Measurements from ENCODE around the gene TMEM30B.
A peak's percentile ranks its signal among the peaks of the same experiment; 100 is the strongest.
"Not testable (repeated sequence)": the region's sequence is repeated elsewhere in the genome, so short reads cannot be mapped to it uniquely, and the experiment has no call there.

The TMEM30B gene, protein sequence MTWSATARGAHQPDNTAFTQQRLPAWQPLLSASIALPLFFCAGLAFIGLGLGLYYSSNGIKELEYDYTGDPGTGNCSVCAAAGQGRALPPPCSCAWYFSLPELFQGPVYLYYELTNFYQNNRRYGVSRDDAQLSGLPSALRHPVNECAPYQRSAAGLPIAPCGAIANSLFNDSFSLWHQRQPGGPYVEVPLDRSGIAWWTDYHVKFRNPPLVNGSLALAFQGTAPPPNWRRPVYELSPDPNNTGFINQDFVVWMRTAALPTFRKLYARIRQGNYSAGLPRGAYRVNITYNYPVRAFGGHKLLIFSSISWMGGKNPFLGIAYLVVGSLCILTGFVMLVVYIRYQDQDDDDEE

DNA sequence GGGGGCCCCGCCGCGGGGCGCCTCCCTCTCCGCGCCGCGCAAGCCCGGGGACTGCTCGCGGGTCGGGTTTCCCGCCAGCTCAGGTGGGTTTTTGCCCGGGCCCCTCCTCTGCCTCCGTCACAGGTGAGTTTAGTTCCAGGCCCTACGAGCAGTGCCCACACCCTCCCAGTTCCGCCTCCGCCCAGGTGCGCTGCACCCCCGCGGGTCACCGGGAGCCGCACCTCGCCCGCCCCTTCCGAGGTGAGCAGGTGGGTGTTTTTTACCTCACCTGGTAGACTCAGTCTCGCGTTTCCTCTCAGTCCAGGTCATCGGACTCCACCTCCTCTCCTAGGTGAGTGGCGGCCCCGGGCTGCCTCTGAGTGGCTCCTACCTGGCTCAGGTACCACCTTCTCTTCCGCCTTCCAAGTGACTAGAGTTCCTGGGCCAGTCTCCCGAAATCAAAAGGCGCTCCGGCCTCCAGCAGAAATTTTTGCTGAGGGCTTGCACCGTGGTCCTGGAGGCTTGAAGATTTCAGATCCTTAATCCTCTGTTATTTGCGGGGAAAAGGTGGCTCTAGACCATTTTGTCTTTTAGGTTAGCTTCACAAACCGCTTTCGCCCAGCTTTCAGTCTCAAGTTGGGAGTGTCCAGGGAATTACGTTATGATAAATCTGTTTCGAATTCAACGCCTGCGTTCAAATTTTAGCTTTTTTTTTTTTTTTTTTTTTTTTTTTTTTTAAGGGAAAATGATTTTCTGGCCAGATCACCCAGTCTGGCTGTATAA is at the start of gene TMEM30B:
Gene TMEM30B (minus strand): TSS at position 153 of the 762 bp plus-strand sequence. CDS start 191 bp downstream, outside the sequence.
- DNase-seq: peak; percentile 23

DNA sequence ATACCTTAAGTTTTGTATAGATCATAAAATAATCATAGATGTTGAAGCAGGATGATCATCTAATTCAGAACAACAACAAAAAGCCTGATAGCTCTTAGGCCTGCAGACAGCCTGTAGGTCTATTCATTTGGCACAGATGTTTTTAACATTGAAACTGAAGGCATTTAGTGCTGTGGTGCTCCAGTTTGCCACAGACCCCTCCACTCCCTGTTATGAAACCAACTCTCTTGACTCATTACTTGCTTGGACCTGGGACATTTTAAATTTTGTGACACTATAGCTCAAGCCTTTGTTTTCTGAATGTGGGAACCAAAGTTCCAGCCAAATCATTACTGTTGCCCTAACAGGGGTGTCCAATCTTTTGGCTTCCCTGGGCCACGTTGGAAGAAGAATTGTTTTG is 49.4 kb upstream of the TMEM30B start:
- no peak for DNase-seq

DNA sequence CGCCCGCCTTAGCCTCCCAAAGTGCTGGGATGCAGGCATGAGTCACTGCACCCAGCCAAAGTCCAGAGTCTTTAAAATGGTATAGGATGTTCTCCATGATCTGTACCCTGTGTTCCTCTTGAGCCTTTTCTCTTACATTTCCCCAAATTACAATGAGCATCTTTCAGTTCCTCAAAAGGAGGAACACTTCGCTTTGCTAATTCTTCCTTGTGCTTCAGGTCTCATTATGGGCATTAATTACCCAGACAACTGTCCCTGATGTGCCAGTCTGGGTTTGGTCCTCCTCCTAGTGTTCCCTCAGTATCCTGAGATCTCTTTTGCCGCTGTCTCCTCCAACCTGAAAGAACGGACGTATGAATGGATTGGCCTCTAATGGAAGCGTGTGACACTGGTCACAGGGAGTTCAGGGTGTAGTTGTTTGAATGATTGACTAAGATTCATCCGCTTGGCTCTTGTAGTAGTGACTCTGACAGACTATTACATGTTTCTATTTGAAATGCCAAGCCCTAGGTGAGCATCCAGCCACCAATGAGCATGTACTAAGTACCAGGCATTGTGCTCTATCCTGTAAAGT is 48.4 kb upstream of the TMEM30B start:
- no peak for DNase-seq

DNA sequence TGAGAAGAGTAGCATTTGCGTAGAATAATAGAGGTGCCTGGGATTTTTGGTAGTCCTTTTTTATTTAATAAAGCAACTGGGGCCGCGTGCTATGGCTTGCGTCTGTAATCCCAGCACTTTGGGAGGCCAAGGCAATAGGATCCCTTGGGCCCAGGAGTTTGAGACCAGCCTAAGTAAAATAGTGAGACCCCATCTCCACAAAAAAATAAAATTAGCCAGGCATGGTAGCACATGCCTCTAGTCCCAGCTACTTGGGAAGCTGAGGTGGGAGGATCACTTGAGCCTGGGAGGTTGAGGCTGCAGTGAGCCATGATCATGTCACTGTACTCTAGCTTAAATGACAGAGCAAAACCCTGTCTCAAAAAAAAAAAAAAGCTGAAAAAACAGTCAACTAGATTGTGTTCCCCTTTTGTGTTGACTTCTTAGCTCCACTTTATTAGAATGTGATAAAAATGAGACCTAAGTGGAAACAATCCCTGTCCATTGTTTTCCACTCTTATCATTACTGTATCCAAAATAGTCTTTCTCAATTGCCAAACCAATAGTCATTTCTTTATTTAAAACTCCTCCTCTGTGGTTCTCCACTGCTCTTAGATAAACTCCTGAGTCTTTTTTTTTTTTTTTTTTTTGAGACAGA is 47.6 kb upstream of the TMEM30B start:
- no peak for DNase-seq

DNA sequence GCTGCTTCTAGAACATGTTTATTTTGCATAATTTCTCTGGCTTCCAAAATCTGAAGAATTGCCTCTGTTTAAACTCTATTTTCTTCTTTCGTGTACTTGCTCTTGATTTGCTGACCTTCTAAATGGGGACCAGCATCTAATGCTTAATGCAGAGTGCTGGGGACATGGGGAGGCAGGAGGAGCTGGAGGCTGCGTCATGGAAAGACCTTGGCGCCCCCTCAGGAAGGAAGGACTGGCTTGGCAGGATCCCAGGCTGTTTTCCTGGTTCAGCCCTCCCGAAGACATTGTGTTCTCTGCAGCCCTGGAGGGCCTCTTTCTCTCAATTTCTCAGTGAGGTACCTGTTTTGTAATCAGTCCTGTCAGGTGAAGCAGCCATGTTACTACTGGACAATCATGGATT is 45.7 kb upstream of the TMEM30B start:
- DNase-seq: no peak

DNA sequence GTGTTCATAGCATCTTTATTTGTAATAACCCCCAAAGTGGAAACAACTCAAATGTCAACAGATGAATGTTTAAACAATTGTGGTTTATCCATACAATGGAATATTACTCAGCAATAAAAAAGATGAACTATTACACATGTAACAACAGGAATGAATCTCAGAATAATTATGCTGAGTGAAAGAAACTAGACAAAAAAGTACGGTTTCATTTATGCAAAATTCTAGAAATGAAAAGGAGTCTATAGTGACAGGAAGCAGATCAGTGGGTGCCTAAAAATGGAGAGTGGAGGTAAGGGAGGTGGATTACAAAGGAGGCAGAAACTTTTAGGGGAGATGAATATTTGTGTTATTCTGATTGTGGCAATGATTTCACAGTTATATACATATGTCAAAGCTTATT is 45.0 kb upstream of the TMEM30B start:
- DNase-seq: no peak

DNA sequence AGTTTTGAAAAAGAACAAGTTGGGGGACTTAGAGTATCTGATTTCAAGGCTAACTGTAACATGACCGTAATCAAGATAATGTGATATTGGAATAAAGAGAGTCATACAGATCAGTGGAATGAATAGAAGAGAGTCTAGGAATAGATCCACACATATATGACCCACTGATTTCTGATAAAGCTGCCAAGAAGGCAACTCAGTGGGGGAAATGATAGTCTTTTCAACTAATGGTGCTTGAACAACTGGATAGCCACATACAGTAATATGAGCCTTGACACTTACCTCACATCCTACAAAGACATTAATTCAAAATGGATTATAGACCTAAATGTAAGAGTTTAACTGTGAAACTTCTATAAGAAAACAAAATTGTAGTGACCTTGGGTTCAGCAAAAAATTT is 44.0 kb upstream of the TMEM30B start:
- DNase-seq: no peak

DNA sequence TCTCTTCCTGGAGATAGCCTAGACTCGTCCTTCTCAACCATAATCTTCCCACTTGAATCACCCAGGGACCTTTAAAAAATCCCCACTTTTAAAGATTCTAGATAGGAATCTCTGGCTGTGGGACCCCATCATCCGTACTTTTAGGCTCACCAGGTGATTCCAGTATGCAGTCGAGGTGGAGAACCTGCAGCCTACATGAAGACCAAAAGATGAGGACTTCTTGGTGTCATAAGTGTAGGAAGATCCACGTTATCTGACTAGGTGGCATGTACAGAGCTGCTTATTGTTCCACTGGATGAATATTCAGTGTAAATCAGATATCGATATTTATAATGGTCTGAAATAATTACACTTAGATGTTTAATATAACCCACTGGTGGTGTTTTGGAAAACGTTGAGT is 42.8 kb upstream of the TMEM30B start:
- DNase-seq: no peak

DNA sequence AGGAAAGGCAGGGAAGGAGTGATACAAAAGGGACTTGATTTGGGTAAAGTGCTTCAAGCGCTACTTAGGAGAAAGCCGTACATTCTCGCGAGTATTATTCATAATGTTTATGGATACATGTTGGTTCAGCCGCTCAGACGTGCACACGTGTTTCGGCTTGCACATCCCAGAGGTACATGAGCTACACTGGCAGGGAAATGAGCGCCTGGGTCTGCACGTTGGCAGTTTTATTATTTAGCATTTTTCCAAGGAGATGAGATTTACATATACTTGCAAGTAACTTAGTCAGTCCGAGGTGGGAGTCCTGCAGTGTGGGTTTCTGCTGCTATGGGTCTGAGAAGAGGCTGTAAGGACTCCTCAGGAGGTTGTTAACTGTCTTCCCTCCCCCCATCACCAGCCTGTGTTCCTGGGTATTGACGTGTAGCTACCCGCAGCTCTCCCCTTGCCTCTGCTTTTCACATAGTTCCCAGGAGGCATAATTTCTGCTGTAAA is 41.7 kb upstream of the TMEM30B start:
- DNase-seq: peak; percentile 54

DNA sequence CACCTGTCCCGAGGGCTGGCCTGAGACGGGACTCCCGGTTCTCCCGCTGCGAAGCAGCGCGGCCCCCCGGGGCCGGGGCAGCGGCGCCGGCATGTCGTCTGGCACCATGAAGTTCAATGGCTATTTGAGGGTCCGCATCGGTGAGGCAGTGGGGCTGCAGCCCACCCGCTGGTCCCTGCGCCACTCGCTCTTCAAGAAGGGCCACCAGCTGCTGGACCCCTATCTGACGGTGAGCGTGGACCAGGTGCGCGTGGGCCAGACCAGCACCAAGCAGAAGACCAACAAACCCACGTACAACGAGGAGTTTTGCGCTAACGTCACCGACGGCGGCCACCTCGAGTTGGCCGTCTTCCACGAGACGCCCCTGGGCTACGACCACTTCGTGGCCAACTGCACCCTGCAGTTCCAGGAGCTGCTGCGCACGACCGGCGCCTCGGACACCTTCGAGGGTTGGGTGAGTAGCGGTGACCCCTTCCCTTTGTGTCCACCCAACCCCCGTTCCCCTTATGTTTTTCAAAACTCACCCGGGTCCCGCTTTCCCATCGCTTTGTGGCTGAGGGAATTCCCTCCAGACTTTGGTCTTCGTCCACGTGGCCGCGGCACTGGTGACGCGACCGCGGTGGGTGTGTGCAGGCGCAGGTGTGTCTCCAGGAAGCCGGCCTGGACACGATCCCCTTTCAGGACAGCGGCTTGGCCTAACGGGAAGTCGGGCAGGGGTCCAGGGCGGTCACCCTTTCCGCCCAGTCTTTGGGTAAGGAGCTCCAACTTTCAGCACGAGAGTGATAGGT is 41.1 kb upstream of the TMEM30B start:
- peak; percentile 35 for DNase-seq

DNA sequence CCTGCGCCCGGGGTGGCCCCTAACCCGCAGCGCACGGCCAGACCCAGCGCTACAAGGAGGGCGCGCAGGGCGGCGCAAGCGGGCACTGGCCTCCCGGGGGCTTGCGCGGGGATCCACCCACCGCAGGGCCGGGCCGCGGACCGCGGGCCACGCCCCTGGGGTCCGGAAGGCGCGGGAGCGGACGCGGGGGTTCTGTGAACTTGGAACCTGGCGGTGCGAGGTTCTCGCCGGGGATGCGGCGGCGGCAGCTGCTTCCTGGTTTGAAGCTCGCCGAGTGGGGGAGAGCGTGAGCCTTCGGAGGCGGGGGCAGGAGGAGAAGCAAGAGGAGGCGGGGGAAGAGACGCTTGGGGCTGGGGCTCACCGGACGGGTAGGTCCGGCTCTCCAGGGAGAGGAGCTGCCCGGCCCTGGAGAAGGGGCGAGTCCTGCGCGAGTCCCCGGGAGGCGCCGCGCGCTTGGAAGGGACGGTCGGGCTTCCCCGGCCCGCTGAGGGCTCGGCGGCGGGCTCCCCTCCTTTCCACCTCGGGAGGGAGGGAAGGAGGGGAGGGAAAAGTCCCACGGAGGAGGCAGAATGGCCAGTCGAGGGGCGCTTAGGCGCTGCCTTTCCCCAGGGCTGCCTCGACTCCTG is 40.4 kb upstream of the TMEM30B start, which contains the start of gene PRKCH:
Gene PRKCH (plus strand): TSS at position 195 of the 626 bp plus-strand sequence. CDS start 523 bp downstream, outside the sequence.
- peak; percentile 83 for DNase-seq

DNA sequence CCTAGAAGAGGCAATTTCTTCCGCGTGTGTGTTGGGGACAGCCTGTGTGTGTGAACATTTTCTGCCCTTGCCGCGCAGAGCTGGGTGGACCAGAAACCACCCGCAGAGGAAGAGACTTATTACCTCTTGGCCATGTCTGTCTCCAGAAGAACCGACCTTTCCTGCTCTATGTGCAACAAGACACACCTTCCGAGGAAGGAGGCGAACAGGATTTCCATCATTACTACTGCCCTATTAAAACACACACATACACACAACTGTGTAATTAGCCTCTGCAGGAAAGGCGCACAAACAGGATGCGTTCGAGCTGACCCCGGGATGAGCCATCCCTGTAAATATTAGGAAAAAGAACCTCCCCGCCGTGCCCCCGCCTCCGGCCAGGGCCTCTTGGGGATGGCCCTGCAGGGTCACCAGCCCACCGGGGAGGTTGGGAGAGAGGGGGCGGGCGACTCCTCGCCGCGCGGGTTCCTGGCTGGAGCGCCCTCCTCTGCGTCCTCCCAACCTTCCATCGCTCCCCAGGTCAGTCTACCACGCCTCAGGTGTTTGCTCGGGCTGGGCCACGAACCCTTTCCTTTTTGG is 39.8 kb upstream of the TMEM30B start:
- DNase-seq: no peak

DNA sequence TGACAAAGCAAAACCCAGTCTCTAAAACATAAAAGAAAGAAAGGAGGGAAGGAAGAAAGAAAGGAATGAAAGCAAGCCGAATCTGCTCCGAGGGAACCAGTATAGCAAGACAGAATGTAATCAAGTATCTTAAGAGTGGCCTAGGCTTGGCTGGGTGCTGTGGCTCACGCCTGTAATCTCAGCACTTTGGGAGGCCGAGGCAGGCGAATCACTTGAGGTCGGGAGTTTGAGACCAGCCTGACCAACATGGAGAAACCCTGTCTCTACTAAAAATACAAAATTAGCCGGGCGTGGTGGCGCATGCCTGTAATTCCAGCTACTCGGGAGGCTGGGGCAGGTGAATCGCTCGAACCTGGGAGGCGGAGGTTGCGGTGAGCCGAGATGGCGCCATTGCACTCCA is 39.0 kb upstream of the TMEM30B start:
- DNase-seq: not testable (repeated sequence)

DNA sequence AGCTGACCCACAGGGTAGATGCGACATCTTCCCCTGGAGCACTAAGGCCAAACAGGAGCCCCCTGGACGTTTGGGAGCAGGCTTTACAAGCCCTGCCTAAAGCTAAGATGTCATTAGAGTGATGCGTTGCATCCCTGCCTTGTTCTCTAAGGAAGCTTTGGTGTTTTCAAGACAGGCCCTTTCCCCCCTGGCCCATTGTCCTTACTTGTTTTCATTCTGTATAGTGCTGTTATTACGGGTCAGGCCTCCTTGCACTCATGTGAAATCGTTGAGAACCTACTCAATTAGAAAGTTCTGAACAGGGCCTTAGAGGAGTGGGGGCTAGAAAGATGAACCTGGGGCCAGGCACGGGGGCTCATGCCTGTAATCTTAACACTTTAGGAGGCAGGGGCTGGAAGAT is 38.6 kb upstream of the TMEM30B start:
- no peak for DNase-seq

DNA sequence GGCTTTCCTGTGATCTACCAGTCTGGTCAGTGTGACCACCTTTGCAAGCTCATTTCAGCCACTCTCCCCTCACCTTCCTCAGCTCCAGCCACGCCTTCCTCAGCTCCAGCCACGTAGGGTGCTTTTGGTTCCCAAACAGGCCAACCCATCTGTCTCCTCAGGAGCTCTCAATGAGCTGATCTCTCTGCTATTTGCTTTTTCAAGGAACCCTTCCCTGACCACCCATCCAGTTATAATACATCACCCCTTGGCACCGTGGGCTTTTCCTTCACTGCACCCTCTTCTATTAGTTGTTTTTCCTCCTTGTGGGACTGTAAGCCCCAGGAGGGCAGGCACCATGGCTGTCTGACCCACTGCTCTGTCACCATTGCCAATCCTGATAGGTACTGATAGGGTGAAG is 37.9 kb upstream of the TMEM30B start:
- no peak for DNase-seq

DNA sequence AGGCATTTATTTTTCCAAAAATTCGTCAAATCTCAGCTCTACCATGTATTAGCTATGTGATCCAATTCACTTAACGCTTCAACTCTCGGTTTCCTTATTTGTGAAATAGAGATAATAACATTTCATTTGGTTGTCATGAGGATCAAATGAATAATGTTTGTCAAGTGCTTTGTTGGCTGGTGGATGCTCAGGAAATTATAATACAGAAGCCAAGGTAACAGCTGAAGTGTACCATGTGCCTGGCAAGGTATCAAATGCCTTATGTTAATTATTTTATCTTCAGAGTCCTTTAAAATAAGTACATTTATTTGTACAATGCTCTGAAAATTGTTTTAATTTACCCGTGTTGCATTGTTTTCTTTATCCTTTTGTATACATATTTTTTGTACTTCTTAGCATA is 34.2 kb upstream of the TMEM30B start:
- no peak for DNase-seq

DNA sequence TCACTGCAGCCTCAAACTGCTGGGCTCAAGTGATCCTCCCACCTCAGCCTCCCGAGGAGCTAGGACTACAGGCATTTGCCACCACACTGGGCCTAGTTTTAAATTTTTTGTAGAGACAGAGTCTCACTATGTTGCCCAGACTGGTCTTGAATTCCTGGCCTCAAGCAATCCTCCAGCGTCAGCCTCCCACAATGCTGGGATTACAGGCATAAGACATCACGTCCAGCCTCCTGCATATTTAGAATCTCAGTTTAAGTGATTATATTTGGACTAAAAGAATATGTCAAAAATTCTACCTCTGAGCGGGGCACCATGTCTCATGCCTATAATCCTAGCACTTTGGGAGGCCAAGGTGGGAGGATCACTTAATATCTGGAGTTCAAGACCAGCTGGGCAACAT is 27.6 kb upstream of the TMEM30B start:
- not testable (repeated sequence) for DNase-seq

DNA sequence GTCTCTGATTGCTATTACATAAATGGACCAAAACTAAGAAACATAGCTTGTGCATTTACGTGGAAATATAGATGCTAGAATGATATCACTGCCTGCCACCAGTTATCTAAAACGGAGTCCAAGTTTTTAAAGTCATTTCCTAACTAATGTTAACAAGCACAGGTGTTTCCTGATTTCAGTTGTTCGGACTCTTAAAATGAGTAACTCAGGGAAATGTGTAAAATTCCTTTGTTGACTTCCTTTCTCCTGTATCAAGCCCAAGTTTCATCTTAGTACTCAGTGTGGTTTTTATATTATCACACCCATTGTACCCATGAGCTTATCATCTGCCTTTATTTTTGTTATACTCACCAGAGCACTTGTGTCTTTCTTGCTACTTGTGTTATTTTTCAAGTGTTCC is 27.1 kb upstream of the TMEM30B start:
- no peak for DNase-seq

DNA sequence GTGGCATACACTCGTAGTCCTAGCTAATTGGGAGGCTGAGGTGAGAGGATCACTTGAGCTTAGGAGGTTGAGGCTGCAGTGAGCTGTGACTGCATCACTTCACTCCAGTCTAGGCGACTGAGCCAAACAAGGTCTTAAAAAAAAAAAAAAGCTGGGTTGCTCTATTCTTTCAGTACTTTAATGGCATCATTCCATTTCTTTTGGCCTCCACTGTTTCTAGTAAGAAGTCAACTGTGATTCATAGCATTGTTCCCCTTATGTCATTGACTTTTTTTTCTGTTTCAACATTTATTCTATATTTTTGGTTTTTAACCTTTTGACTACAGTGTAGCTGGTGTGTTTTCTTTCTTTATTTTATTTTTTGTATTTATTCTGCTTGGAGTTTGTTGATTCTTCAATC is 23.6 kb upstream of the TMEM30B start:
- no peak for DNase-seq

DNA sequence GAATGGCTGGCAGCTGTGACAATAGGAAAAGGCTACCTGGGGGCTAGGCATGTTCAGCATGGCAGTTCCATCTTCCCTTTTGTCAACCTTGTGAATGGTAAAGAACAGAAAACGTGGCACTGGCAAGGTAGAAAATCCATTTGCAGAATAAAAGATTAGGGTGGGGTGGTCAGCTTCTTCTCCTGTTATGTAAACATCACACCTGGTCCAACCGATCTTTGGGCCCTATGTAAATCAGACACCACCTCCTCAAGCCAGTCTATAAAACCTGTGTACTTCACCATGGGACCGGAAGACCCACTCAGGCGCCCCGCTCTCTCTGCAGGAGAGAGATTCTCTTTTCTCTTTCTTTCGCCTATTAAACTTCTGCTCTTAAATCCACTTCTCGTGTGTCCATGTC is 19.6 kb upstream of the TMEM30B start:
- no peak for DNase-seq

DNA sequence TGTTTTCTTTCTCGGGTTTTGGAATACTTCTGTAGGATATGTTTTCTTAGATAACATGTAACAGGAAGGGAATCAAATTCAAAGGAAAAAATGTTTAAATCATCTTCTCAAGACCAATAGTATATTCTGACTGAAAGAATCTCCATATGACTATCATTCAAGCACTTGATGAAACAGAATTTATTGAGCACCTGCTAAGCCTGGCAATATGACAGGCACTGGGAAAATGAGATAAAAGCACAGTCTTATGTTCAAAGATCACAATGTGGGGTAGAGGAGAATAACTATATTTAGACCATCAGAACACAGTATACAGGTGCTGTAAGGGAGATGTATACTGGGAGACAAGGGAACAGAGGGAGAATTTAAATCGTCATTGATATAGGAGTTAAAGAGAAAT is 19.1 kb upstream of the TMEM30B start:
- no peak for DNase-seq

DNA sequence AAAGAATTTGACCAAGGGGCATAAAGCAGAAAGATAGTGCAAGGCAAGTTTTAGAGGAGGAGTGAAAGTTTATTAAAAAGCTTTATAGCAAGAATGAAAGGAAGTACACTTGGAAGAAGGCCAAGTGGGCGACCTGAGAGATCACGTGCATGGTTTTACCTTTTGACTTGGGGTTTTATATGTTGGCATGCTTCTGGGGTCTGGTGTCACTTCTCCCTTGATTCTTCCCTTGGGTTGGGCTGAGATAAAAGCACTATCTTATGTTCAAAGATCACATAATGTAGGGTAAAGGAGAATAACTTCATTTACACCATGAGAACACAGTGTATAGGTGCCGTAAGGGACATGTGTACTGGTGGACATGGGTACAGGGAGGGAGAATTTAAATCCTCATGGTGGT is 17.7 kb upstream of the TMEM30B start:
- DNase-seq: no peak

Data from CD4-positive, alpha-beta T cell treated with Interferon gamma for 1 hour (primary cell).